Activated CD4-positive, alpha-beta memory T cell treated with anti-CD3 and anti-CD28 coated beads for 36 hours (primary cell): Measurements from ENCODE around the gene SPTLC1. TPM values are rescaled to one million over a fixed set of nuclear protein-coding genes. Genes with fewer than 3 reads are reported as not detected.
"Not testable (repeated sequence)": the region's sequence is repeated elsewhere in the genome, so short reads cannot be mapped to it uniquely, and the experiment has no call there.

Experiments used
- CTCF ChIA-PET: fragments of 350-600 bp; sonication (Branson Sonifier 250); formaldehyde crosslinking; loops from one replicate; lab custom pipeline; 2021; ENCODE audit warnings: antibody characterized with exemption, inconsistent platforms; lab: Charles Lee
- POLR2A ChIA-PET: fragments of 350-600 bp; sonication (Branson Sonifier 250); formaldehyde crosslinking; loops from one replicate; lab custom pipeline; 2021; ENCODE audit warnings: antibody characterized with exemption; lab: Charles Lee
- DNase-seq: peaks from one replicate; pipeline ENCODE4 v3.0.0-alpha.2; 2020
- H3K27ac Mint-ChIP-seq: one replicate; pipeline ENCODE4 v1.8.0; 2021; ENCODE audit warnings: mixed read lengths
- H3K27me3 Mint-ChIP-seq: one replicate; pipeline ENCODE4 v1.8.0; 2021; ENCODE audit warnings: mixed read lengths
- H3K36me3 Mint-ChIP-seq: one replicate; pipeline ENCODE4 v1.8.0; 2021; ENCODE audit warnings: mixed read lengths
- H3K4me1 Mint-ChIP-seq: one replicate; pipeline ENCODE4 v1.8.0; 2021; ENCODE audit warnings: low read depth, mixed read lengths
- H3K4me3 Mint-ChIP-seq: one replicate; pipeline ENCODE4 v1.8.0; 2021; ENCODE audit warnings: mild to moderate bottlenecking, mixed read lengths
- H3K9me3 Mint-ChIP-seq: one replicate; pipeline ENCODE4 v1.8.0; 2021; ENCODE audit warnings: mixed read lengths
- intact Hi-C: fragments of 100-400 bp; cut with micrococcal nuclease; formaldehyde crosslinking; loops from one replicate; pipeline ENCODE4 v1.15.1; 2023
- total RNA-seq, 2 experiments: library from RNA; stranded (reverse); gene quantifications; one replicate each; pipeline ENCODE4 v1.2.3, GENCODE V29; 2021

The SPTLC1 gene
- total RNA-seq, 2 experiments from 2014 or later: 39.9 to 41.2 TPM

- Mint-ChIP-seq H3K36me3 (no peaks in the 10 kb centered on the region), H3K27me3 (peaks cover 29% of the 10 kb centered on the region), H3K9me3 (no peaks in the 10 kb centered on the region), H3K4me3 (no peak overlapping the region), H3K27ac (no peak overlapping the region), H3K4me1 (peaks cover 14% of the 10 kb centered on the region)
- CTCF ChIA-PET: interaction anchor here (0.6 to 6.3 kb wide), 31 partner anchors 8 to 738 kb away, joined by 3 to 52 read pairs (median 3); partner anchors contain the start of gene IPPK
- POLR2A ChIA-PET: no interaction called here
- peak; percentile 80 for DNase-seq
- intact Hi-C loops: loop anchor here (5.0 kb wide), 4 partner anchors 299 to 654 kb away; no protein-coding TSS in a partner anchor
These were observed 23.1 kb upstream of the SPTLC1 start for GRCh38 chr9:92138157-92138959.

GRCh38 chr9:92136184-92136858, 21.1 kb upstream of the SPTLC1 start:
- POLR2A ChIA-PET: no interaction called here
- Mint-ChIP-seq H3K9me3 (peaks cover 2% of the 10 kb centered on the region), H3K27ac (no peak overlapping the region), H3K4me1 (peaks cover 14% of the 10 kb centered on the region), H3K27me3 (peaks cover 21% of the 10 kb centered on the region), H3K36me3 (no peaks in the 10 kb centered on the region), H3K4me3 (no peak overlapping the region)
- CTCF ChIA-PET: interaction anchor here (1.4 to 6.3 kb wide), 2 partner anchors 13 to 38 kb away, joined by 6 to 52 read pairs; no protein-coding TSS in a partner anchor
- intact Hi-C loops: loop anchor here (5.0 kb wide), 4 partner anchors 301 to 656 kb away; no protein-coding TSS in a partner anchor
- no peak for DNase-seq

- intact Hi-C loops: loop anchor here (5.0 kb wide), 4 partner anchors 302 to 657 kb away; no protein-coding TSS in a partner anchor
- Mint-ChIP-seq H3K4me1 (peaks cover 9% of the 10 kb centered on the region), H3K36me3 (no peaks in the 10 kb centered on the region), H3K9me3 (peaks cover 4% of the 10 kb centered on the region), H3K27ac (no peak overlapping the region), H3K4me3 (no peak overlapping the region), H3K27me3 (peaks cover 22% of the 10 kb centered on the region)
- DNase-seq: no peak
- ChIA-PET CTCF (interaction anchor here (1.4 to 6.3 kb wide), 2 partner anchors 14 to 39 kb away, joined by 6 to 52 read pairs; no protein-coding TSS in a partner anchor), POLR2A (no interaction called here)
These were observed 20.4 kb upstream of the SPTLC1 start for GRCh38 chr9:92135576-92135975.

GRCh38 chr9:92133949-92134604, 18.9 kb upstream of the SPTLC1 start:
- intact Hi-C loops: no loop called here
- H3K4me3 Mint-ChIP-seq: no peak overlapping the region
- H3K4me1 Mint-ChIP-seq: peaks cover 7% of the 10 kb centered on the region
- no peak overlapping the region for H3K27ac Mint-ChIP-seq
- peak; percentile 88 for DNase-seq
- CTCF ChIA-PET: interaction anchor here (0.6 to 0.9 kb wide), 3 partner anchors 17 to 719 kb away, joined by 3 read pairs; no protein-coding TSS in a partner anchor
- POLR2A ChIA-PET: interaction anchor here (1.4 kb wide), 1 partner anchor 20 kb away, joined by 3 read pairs; no protein-coding TSS in a partner anchor
- peaks cover 22% of the 10 kb centered on the region for H3K27me3 Mint-ChIP-seq
- no peaks in the 10 kb centered on the region for H3K36me3 Mint-ChIP-seq
- H3K9me3 Mint-ChIP-seq: peaks cover 4% of the 10 kb centered on the region

GRCh38 chr9:92132913-92133312, 17.7 kb upstream of the SPTLC1 start:
- CTCF ChIA-PET: interaction anchor here (1.1 kb wide), 1 partner anchor 8 kb away, joined by 5 read pairs; no protein-coding TSS in a partner anchor
- H3K27ac Mint-ChIP-seq, H3K9me3 Mint-ChIP-seq, DNase-seq, H3K36me3 Mint-ChIP-seq, intact Hi-C loops, H3K4me1 Mint-ChIP-seq, H3K4me3 Mint-ChIP-seq, POLR2A ChIA-PET: not testable (repeated sequence)
- H3K27me3 Mint-ChIP-seq: peaks cover 22% of the 10 kb centered on the region

GRCh38 chr9:92132501-92132900, 17.3 kb upstream of the SPTLC1 start:
- ChIA-PET CTCF (interaction anchor here (1.1 kb wide), 1 partner anchor 8 kb away, joined by 5 read pairs; no protein-coding TSS in a partner anchor), POLR2A (no interaction called here)
- peaks cover 4% of the 10 kb centered on the region for H3K9me3 Mint-ChIP-seq
- intact Hi-C loops: no loop called here
- DNase-seq: no peak
- H3K27ac Mint-ChIP-seq: no peak overlapping the region
- peaks cover 22% of the 10 kb centered on the region for H3K27me3 Mint-ChIP-seq
- no peak overlapping the region for H3K4me3 Mint-ChIP-seq
- H3K36me3 Mint-ChIP-seq: no peaks in the 10 kb centered on the region
- peaks cover 7% of the 10 kb centered on the region for H3K4me1 Mint-ChIP-seq

- ChIA-PET CTCF (interaction anchor here (1.1 to 1.9 kb wide), 2 partner anchors 15 to 17 kb away, joined by 3 to 7 read pairs; no protein-coding TSS in a partner anchor), POLR2A (no interaction called here)
- Mint-ChIP-seq H3K27me3 (no peaks in the 10 kb centered on the region), H3K36me3 (no peaks in the 10 kb centered on the region), H3K27ac (no peak overlapping the region), H3K9me3 (no peaks in the 10 kb centered on the region), H3K4me3 (no peak overlapping the region), H3K4me1 (no peaks in the 10 kb centered on the region)
- no peak for DNase-seq
- intact Hi-C loops: no loop called here
These were observed 7.6 kb upstream of the SPTLC1 start for GRCh38 chr9:92122800-92123199.

- H3K36me3 Mint-ChIP-seq: no peaks in the 10 kb centered on the region
- no peaks in the 10 kb centered on the region for H3K4me1 Mint-ChIP-seq
- no peak overlapping the region for H3K4me3 Mint-ChIP-seq
- H3K9me3 Mint-ChIP-seq: no peaks in the 10 kb centered on the region
- DNase-seq: no peak
- POLR2A ChIA-PET: no interaction called here
- no peaks in the 10 kb centered on the region for H3K27me3 Mint-ChIP-seq
- intact Hi-C loops: no loop called here
- H3K27ac Mint-ChIP-seq: no peak overlapping the region
- CTCF ChIA-PET: interaction anchor here (0.6 to 1.9 kb wide), 3 partner anchors 16 to 564 kb away, joined by 3 to 7 read pairs (median 3); no protein-coding TSS in a partner anchor
These were observed 6.8 kb upstream of the SPTLC1 start for GRCh38 chr9:92122061-92122460.

- DNase-seq: no peak
- peaks cover under 1% of the 10 kb centered on the region for H3K4me1 Mint-ChIP-seq
- intact Hi-C loops: no loop called here
- H3K9me3 Mint-ChIP-seq: no peaks in the 10 kb centered on the region
- ChIA-PET POLR2A (no interaction called here), CTCF (interaction anchor here (0.6 kb wide), 1 partner anchor 17 kb away, joined by 3 read pairs; no protein-coding TSS in a partner anchor)
- no peaks in the 10 kb centered on the region for H3K27me3 Mint-ChIP-seq
- no peak overlapping the region for H3K27ac Mint-ChIP-seq
- H3K4me3 Mint-ChIP-seq: no peak overlapping the region
- H3K36me3 Mint-ChIP-seq: no peaks in the 10 kb centered on the region
These were observed 6.1 kb upstream of the SPTLC1 start for GRCh38 chr9:92121265-92121664.

- intact Hi-C loops: no loop called here
These were observed 4.9 kb upstream of the SPTLC1 start for GRCh38 chr9:92120138-92120537.

GRCh38 chr9:92119586-92119985, 4.4 kb upstream of the SPTLC1 start:
- DNase-seq: no peak
- H3K4me3 Mint-ChIP-seq: no peak overlapping the region
- ChIA-PET POLR2A (no interaction called here), CTCF (interaction anchor here (4.2 kb wide), 1 partner anchor 20 kb away, joined by 33 read pairs; no protein-coding TSS in a partner anchor)
- peaks cover 3% of the 10 kb centered on the region for H3K4me1 Mint-ChIP-seq
- H3K27me3 Mint-ChIP-seq: no peaks in the 10 kb centered on the region
- intact Hi-C loops: no loop called here
- H3K36me3 Mint-ChIP-seq: peaks cover 5% of the 10 kb centered on the region
- no peaks in the 10 kb centered on the region for H3K9me3 Mint-ChIP-seq
- H3K27ac Mint-ChIP-seq: no peak overlapping the region

More at GRCh38 chr9:92120138-92120537, 4.9 kb upstream of the SPTLC1 start:
- H3K36me3 Mint-ChIP-seq: peaks cover 3% of the 10 kb centered on the region
- ChIA-PET CTCF (interaction anchor here (4.2 kb wide), 1 partner anchor 19 kb away, joined by 33 read pairs; no protein-coding TSS in a partner anchor), POLR2A (no interaction called here)
- H3K9me3 Mint-ChIP-seq: no peaks in the 10 kb centered on the region
- no peak overlapping the region for H3K4me3 Mint-ChIP-seq
- peaks cover 3% of the 10 kb centered on the region for H3K4me1 Mint-ChIP-seq
- H3K27ac Mint-ChIP-seq: no peak overlapping the region
- no peaks in the 10 kb centered on the region for H3K27me3 Mint-ChIP-seq
- DNase-seq: no peak
